ENCODE results near the gene SLK. TPM values are rescaled to one million over a fixed set of nuclear protein-coding genes. Genes with fewer than 3 reads are reported as not detected.

The SLK gene
- total RNA-seq, 1 donor from 2014 or later, result 30.2 TPM

GRCh38 chr10:103942866-103943265 lies 24.1 kb upstream of the SLK start:
- Mint-ChIP-seq H3K9me3 (no peaks in the 10 kb centered on the region), H3K27ac (no peak overlapping the region), H3K4me3 (no peak overlapping the region), H3K36me3 (no peaks in the 10 kb centered on the region), H3K4me1 (peaks cover 2% of the 10 kb centered on the region), H3K27me3 (ENCODE audit: low read depth) (no peaks in the 10 kb centered on the region)
- no peak for DNase-seq (ENCODE audit: low spot score in 2 of 2, unreplicated experiment in 2 of 2)
- no peak for TF ChIP-seq CTCF (IDR thresholded peaks at IDR 0.05; ENCODE audit: unreplicated experiment)

- Mint-ChIP-seq H3K4me3 (no peak overlapping the region), H3K36me3 (no peaks in the 10 kb centered on the region), H3K27ac (no peak overlapping the region), H3K4me1 (peaks cover 3% of the 10 kb centered on the region), H3K27me3 (ENCODE audit: low read depth) (no peaks in the 10 kb centered on the region), H3K9me3 (no peaks in the 10 kb centered on the region)
- TF ChIP-seq CTCF (IDR thresholded peaks at IDR 0.05; ENCODE audit: unreplicated experiment), result no peak
- no peak for DNase-seq (ENCODE audit: low spot score in 2 of 2, unreplicated experiment in 2 of 2)
Measured at GRCh38 chr10:103947799-103948516, 19.0 kb upstream of the SLK start.

GRCh38 chr10:103949728-103950127 lies 17.2 kb upstream of the SLK start:
- no peak for DNase-seq (ENCODE audit: low spot score in 2 of 2, unreplicated experiment in 2 of 2)
- no peak overlapping the region for H3K27ac Mint-ChIP-seq
- no peak overlapping the region for H3K4me3 Mint-ChIP-seq
- peaks cover 1% of the 10 kb centered on the region for H3K36me3 Mint-ChIP-seq
- H3K27me3 Mint-ChIP-seq (ENCODE audit: low read depth), result no peaks in the 10 kb centered on the region
- TF ChIP-seq CTCF (IDR thresholded peaks at IDR 0.05; ENCODE audit: unreplicated experiment), result no peak
- H3K4me1 Mint-ChIP-seq, result peaks cover 2% of the 10 kb centered on the region
- H3K9me3 Mint-ChIP-seq, result peaks cover 12% of the 10 kb centered on the region

- Mint-ChIP-seq H3K4me3 (no peak overlapping the region), H3K27me3 (ENCODE audit: low read depth) (no peaks in the 10 kb centered on the region), H3K9me3 (peaks cover 17% of the 10 kb centered on the region), H3K4me1 (peaks cover 2% of the 10 kb centered on the region), H3K36me3 (peaks cover 3% of the 10 kb centered on the region), H3K27ac (no peak overlapping the region)
- TF ChIP-seq CTCF (IDR thresholded peaks at IDR 0.05; ENCODE audit: unreplicated experiment), result no peak
- no peak for DNase-seq (ENCODE audit: low spot score in 2 of 2, unreplicated experiment in 2 of 2)
Measured at GRCh38 chr10:103951183-103951582, 15.8 kb upstream of the SLK start.

GRCh38 chr10:103951942-103952341 lies 15.0 kb upstream of the SLK start:
- H3K4me3 Mint-ChIP-seq, result no peak overlapping the region
- H3K36me3 Mint-ChIP-seq, result peaks cover 3% of the 10 kb centered on the region
- peaks cover 2% of the 10 kb centered on the region for H3K4me1 Mint-ChIP-seq

More at GRCh38 chr10:103951942-103952341, 15.0 kb upstream of the SLK start:
- Mint-ChIP-seq H3K27ac (no peak overlapping the region), H3K9me3 (peaks cover 17% of the 10 kb centered on the region), H3K27me3 (ENCODE audit: low read depth) (no peaks in the 10 kb centered on the region)
- no peak for DNase-seq (ENCODE audit: low spot score in 2 of 2, unreplicated experiment in 2 of 2)
- no peak for TF ChIP-seq CTCF (IDR thresholded peaks at IDR 0.05; ENCODE audit: unreplicated experiment)

Measured in mesothelial cell of epicardium (in vitro differentiated cells).